Erythroblast (primary cell): ENCODE data around the gene PER3.

Experiments
- GATA1 ChIP-seq: IDR thresholded peaks from 2 replicates; pipeline ENCODE4 v1.6.1; 2011; ENCODE audit warnings: low read depth, mild to moderate bottlenecking, control low read depth, low read length, moderate library complexity
- POLR2A ChIP-seq: IDR thresholded peaks from 2 replicates; pipeline ENCODE4 v1.6.1; 2011; ENCODE audit warnings: mild to moderate bottlenecking, low read length

DNA sequence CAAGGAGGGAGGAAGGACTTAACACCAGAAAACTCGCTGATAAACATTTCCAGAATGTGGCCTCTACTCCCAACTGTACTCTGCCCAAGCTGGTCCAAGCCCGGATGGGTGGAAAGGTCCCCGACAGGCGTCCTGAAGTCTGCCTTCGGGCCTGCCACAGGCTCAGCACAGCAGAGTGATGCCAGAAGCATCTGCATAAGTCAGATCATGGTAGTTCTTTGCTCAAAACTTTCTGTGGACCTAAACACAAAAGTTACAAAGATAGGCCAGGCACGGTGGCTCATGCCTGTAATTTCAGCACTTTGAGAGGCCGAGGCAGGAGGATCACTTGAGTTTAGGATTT is 69.6 kb downstream of the PER3 start:
- TF ChIP-seq POLR2A (no peak), GATA1 (no peak)
